ENCODE measurements around the gene CKAP5. TPM values are rescaled to one million over a fixed set of nuclear protein-coding genes. Genes with fewer than 3 reads are reported as not detected.

CKAP5 gene
- polyA plus RNA-seq, 1 donor (not counting 4 experiments of a cell fraction or from before 2014, with no cell fraction given) = 96.4 TPM

DNA sequence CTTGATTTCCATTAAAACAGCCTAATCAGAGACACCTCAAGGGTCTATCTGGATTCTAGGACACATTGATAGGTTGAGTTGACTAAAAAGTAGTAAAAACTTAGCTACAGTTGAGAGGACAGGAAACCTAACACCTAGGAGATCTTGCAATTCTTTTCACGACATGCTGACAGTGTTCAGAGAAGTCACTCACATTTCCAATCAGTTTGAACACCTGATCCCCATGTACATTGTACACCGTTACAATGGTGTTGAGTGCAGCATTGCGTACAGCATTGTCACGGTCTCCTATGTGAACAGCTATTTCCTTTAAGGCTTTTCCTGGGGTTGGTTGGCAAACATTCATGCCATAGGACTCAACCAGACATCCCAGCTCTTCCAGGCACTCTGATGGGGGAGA is 84.3 kb downstream of the CKAP5 start:
- Histone ChIP-seq H3K27me3 (ENCODE audit: control insufficient read depth, extremely low read depth, insufficient read depth, low read length) (no peaks in the 10 kb centered on the region), H3K9me3 (ENCODE audit: control insufficient read depth, low read depth, low read length) (no peaks in the 10 kb centered on the region), H3K4me3 (ENCODE audit: control insufficient read depth in 2 of 3, extremely low read depth in 1 of 3, insufficient read depth in 2 of 3, low read depth in 1 of 3, low read length in 3 of 3) (no peak overlapping the region), H3K27ac (ENCODE audit: control insufficient read depth, insufficient read depth, low read length) (no peak overlapping the region), H3K79me2 (ENCODE audit: control insufficient read depth, insufficient read depth, low read length) (no peaks in the 10 kb centered on the region), H3K4me2 (ENCODE audit: control insufficient read depth, extremely low read depth, insufficient read depth, low read depth, low read length) (no peak overlapping the region), H3K36me3 (ENCODE audit: control insufficient read depth in 2 of 2, extremely low read depth in 1 of 2, insufficient read depth in 2 of 2, low read length in 2 of 2) (peaks cover 24 to 40% of the 10 kb centered on the region in 2 experiments), H3K4me1 (ENCODE audit: control insufficient read depth, extremely low read depth, insufficient read depth, low read length) (no peaks in the 10 kb centered on the region), H3K9me1 (ENCODE audit: control insufficient read depth, extremely low read depth, insufficient read depth, low read length) (no peaks in the 10 kb centered on the region), H4K20me1 (ENCODE audit: control insufficient read depth, extremely low read depth, insufficient read depth, low read length) (no peaks in the 10 kb centered on the region), H2AFZ (ENCODE audit: control insufficient read depth, low read length) (no peak overlapping the region), H3K9ac (ENCODE audit: control insufficient read depth, extremely low read depth, insufficient read depth, low read length) (no peak overlapping the region)
- FAIRE-seq (no peak), DNase-seq (ENCODE audit: low read depth, low spot score) (no peak)
- dilution Hi-C loops (cut with MboI; ENCODE audit: extremely low pct_ligation_motif_present, low sequenced_read_pairs) = no loop called here
- TF ChIP-seq, protein P1, sequence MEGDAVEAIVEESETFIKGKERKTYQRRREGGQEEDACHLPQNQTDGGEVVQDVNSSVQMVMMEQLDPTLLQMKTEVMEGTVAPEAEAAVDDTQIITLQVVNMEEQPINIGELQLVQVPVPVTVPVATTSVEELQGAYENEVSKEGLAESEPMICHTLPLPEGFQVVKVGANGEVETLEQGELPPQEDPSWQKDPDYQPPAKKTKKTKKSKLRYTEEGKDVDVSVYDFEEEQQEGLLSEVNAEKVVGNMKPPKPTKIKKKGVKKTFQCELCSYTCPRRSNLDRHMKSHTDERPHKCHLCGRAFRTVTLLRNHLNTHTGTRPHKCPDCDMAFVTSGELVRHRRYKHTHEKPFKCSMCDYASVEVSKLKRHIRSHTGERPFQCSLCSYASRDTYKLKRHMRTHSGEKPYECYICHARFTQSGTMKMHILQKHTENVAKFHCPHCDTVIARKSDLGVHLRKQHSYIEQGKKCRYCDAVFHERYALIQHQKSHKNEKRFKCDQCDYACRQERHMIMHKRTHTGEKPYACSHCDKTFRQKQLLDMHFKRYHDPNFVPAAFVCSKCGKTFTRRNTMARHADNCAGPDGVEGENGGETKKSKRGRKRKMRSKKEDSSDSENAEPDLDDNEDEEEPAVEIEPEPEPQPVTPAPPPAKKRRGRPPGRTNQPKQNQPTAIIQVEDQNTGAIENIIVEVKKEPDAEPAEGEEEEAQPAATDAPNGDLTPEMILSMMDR (optimal IDR thresholded peaks at IDR 0.05 in 1 of 3, IDR thresholded peaks at IDR 0.05 in 1 of 3, conservative IDR thresholded peaks at IDR 0.05 in 1 of 3; ENCODE audit: extremely low read depth in 1 of 3, insufficient read depth in 2 of 3, low read length in 3 of 3) = no peak
- TF ChIP-seq EZH2 (IDR thresholded peaks at IDR 0.05; ENCODE audit: low read length) = no peak

DNA sequence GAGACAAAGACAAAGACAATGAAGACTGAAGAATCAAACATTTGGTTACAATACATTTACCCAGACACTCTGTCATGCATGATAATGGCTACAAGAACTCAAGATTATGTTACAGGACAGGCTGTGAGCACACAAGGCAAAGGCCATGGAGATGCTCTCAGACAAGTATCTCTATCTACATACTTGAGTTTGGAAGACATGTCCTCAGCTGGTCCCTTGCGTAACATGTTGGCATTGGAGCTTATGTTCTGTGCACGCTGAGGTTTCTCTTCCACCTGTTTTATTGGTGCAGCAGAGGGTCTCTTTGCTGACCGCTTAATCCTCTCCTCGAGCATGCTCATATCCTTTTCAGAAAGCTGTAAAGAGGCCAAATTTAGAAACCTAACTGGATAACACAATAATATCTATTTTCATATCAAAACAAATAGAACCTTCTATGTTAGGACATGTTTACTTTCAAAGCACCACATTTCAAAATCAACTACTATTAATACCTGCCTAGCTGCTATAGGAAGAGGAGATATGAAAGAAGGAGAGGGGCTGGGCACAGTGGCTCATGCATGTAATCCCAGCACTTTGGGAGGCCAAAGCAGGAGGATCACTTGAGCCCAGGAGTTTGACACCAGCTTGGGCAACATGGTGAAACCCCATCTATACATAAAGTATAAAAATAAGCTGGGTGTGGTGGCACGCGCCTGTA is 85.5 kb downstream of the CKAP5 start:
- no peaks in the 10 kb centered on the region for H3K79me2 ChIP-seq (ENCODE audit: control insufficient read depth, insufficient read depth, low read length)
- no peak overlapping the region for H3K27ac ChIP-seq (ENCODE audit: control insufficient read depth, insufficient read depth, low read length)
- no peaks in the 10 kb centered on the region for H3K9me3 ChIP-seq (ENCODE audit: control insufficient read depth, low read depth, low read length)
- no peak overlapping the region for H3K4me2 ChIP-seq (ENCODE audit: control insufficient read depth, extremely low read depth, insufficient read depth, low read depth, low read length)
- no peak overlapping the region for H2AFZ ChIP-seq (ENCODE audit: control insufficient read depth, low read length)
- no peaks in the 10 kb centered on the region for H4K20me1 ChIP-seq (ENCODE audit: control insufficient read depth, extremely low read depth, insufficient read depth, low read length)
- no peak overlapping the region for H3K4me3 ChIP-seq (ENCODE audit: control insufficient read depth in 2 of 3, extremely low read depth in 1 of 3, insufficient read depth in 2 of 3, low read depth in 1 of 3, low read length in 3 of 3)
- no peak for DNase-seq (ENCODE audit: low read depth, low spot score)
- peaks cover 27 to 40% of the 10 kb centered on the region in 2 experiments for H3K36me3 ChIP-seq (ENCODE audit: control insufficient read depth in 2 of 2, extremely low read depth in 1 of 2, insufficient read depth in 2 of 2, low read length in 2 of 2)
- no peaks in the 10 kb centered on the region for H3K27me3 ChIP-seq (ENCODE audit: control insufficient read depth, extremely low read depth, insufficient read depth, low read length)
- no peaks in the 10 kb centered on the region for H3K4me1 ChIP-seq (ENCODE audit: control insufficient read depth, extremely low read depth, insufficient read depth, low read length)
- H3K9me1 ChIP-seq (ENCODE audit: control insufficient read depth, extremely low read depth, insufficient read depth, low read length) = no peaks in the 10 kb centered on the region
- no peak overlapping the region for H3K9ac ChIP-seq (ENCODE audit: control insufficient read depth, extremely low read depth, insufficient read depth, low read length)
- dilution Hi-C loops (cut with MboI; ENCODE audit: extremely low pct_ligation_motif_present, low sequenced_read_pairs) = no loop called here
- TF ChIP-seq, protein P1 (optimal IDR thresholded peaks at IDR 0.05 in 1 of 3, IDR thresholded peaks at IDR 0.05 in 1 of 3, conservative IDR thresholded peaks at IDR 0.05 in 1 of 3; ENCODE audit: extremely low read depth in 1 of 3, insufficient read depth in 2 of 3, low read length in 3 of 3) = no peak
- TF ChIP-seq EZH2 (IDR thresholded peaks at IDR 0.05; ENCODE audit: low read length) = no peak
- no peak for FAIRE-seq
